Colonic mucosa (tissue), 4 donors: Measurements from ENCODE around the gene IRF2. TPM values are rescaled to one million over a fixed set of nuclear protein-coding genes. Genes with fewer than 3 reads are reported as not detected.
A peak's percentile ranks its signal among the peaks of the same experiment; 100 is the strongest.

ENCODE experiments used
- DNase-seq: peaks from one replicate; pipeline ENCODE4 v3.0.0-alpha.2; 2020
- H3K27ac ChIP-seq: fragments of 200-600 bp; one replicate; pipeline ENCODE4 v1.8.0; 2021
- H3K27me3 ChIP-seq: fragments of 200-600 bp; one replicate; pipeline ENCODE4 v1.8.0; 2021
- H3K36me3 ChIP-seq: fragments of 200-600 bp; one replicate; pipeline ENCODE4 v1.8.0; 2021
- H3K4me1 ChIP-seq: fragments of 200-600 bp; one replicate; pipeline ENCODE4 v1.8.0; 2021; ENCODE audit warnings: mild to moderate bottlenecking
- H3K4me3 ChIP-seq: fragments of 200-600 bp; one replicate; pipeline ENCODE4 v1.8.0; 2021
- H3K9ac ChIP-seq, 2 donors: one replicate each; pipeline ENCODE4 v1.7.0; 2013; ENCODE audit warnings: control low read depth in 2 of 2, low read depth in 2 of 2, low read length in 2 of 2
- H3K9me3 ChIP-seq: fragments of 200-600 bp; one replicate; pipeline ENCODE4 v1.8.0; 2021
- CTCF ChIP-seq: fragments of 200-600 bp; IDR thresholded peaks from one replicate; pipeline ENCODE4 v1.8.0; 2022; ENCODE audit warnings: antibody characterized with exemption, mild to moderate bottlenecking
- intact Hi-C: fragments of 100-400 bp; cut with DNase I; formaldehyde crosslinking; loops from one replicate; pipeline ENCODE4 v1.14.1; 2022
- total RNA-seq, 2 donors: library from RNA; stranded (reverse); fragmentation: NEBNext Ultra II Directional in 1 of 2; extraction: Animal tissue kit (Norgen Biotek cat#: 25700) in 1 of 2; gene quantifications; one replicate each; pipeline ENCODE4 v1.2.1, GENCODE V29; 2021
- donor health status: healthy.
- donor health status: DM: no; HTN: no; CAD: no.
- donor health status: DM: no; HTN: no; CAD: no.

The IRF2 gene
- total RNA-seq: 10 to 100 TPM; 36.2 to 61.9 TPM

- Histone ChIP-seq H3K27me3 (no peaks in the 10 kb centered on the region), H3K9me3 (no peaks in the 10 kb centered on the region), H3K36me3 (no peaks in the 10 kb centered on the region), H3K9ac (peak within 1 kb of the TSS; percentile 98), H3K4me3 (peak within 1 kb of the TSS; percentile 68), H3K27ac (peak within 1 kb of the TSS; percentile 97), H3K4me1 (no peaks in the 10 kb centered on the region)
- peak; percentile 97 for DNase-seq
- TF ChIP-seq CTCF: no peak
- intact Hi-C loops: loop anchor here (2.0 kb wide), 1 partner anchor 60 kb away; no protein-coding TSS in a partner anchor
These were observed at the start of gene IRF2 for GRCh38 chr4:184474263-184475095. TSS of gene IRF2 (minus strand) at chr4:184474550. CDS start at chr4:184429064, 45,486 bp downstream.

GRCh38 chr4:184515606-184516005 is 41.3 kb upstream of the IRF2 start:
- Histone ChIP-seq H3K4me1 (no peaks in the 10 kb centered on the region), H3K9me3 (no peaks in the 10 kb centered on the region), H3K9ac (no peak overlapping the region), H3K27ac (no peak overlapping the region), H3K4me3 (no peak overlapping the region), H3K27me3 (no peaks in the 10 kb centered on the region), H3K36me3 (no peaks in the 10 kb centered on the region)
- intact Hi-C loops: no loop called here
- DNase-seq: no peak
- no peak for TF ChIP-seq CTCF

DNA sequence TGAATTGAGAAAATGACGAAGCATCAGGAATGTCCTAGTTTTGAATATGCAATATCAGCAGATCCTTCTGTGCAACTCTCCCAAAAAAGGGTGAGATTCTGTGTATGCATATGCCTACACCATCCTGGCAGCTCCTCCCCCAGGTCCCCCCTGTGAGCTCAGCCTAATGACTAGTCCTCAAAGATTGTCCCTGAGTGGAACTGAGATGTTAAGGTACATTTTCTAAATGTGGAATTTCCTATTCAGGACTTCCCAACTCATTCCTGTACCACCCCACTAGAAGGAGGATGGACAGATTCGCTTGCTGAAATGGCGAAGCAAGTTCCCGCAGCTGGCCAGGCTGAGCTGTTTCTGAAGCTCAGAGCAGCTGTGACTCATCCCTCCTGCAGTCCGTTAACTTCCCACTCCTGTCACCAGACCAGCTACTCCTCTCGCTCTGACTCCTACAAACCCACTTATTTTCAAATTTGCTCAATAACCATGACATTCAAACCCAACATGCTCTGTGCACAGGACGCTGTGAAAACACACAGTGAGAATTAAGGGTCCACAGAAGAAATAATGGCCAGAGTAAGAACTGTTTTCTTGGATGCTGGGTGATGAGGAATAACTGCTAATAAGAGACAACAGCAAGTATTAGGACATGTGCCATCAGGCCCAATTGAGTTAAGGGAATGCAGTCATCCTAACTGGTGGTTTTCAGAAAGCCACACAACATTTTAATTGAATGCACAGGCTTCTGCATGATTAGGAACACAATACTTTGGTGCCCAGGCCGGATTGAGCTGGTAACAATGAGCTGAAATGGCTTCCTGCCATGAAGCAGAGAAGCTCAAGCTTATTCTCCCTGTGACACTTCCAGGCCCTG is 40.0 kb upstream of the IRF2 start:
- no peaks in the 10 kb centered on the region for H3K27me3 ChIP-seq
- H3K4me3 ChIP-seq: no peak overlapping the region
- intact Hi-C loops: no loop called here
- H3K4me1 ChIP-seq: no peaks in the 10 kb centered on the region
- peak overlapping the region; percentile 39 for H3K27ac ChIP-seq
- H3K9me3 ChIP-seq: no peaks in the 10 kb centered on the region
- H3K9ac ChIP-seq: no peak overlapping the region
- no peaks in the 10 kb centered on the region for H3K36me3 ChIP-seq
- peak; percentile 37 for DNase-seq
- TF ChIP-seq CTCF: no peak

DNA sequence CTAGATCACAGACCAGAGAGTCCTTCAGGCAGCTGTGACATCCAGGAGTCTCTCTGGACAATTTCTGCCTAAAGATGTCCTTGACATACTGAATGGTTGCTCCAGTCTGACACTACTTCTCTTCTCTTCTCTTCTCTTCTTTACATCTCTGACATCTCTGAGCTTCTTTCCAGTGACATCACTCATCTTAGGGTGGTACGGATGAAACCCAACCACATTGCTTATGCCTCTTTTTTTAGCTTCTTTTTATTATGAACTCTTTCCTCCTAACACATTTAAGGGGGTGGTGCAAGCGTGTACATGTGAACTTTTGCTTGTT is 39.4 kb upstream of the IRF2 start:
- no peaks in the 10 kb centered on the region for H3K27me3 ChIP-seq
- H3K4me3 ChIP-seq: no peak overlapping the region
- H3K36me3 ChIP-seq: no peaks in the 10 kb centered on the region
- no peak for TF ChIP-seq CTCF
- peak overlapping the region; percentile 39 for H3K27ac ChIP-seq
- no peak overlapping the region for H3K9ac ChIP-seq
- H3K9me3 ChIP-seq: no peaks in the 10 kb centered on the region
- DNase-seq: no peak
- intact Hi-C loops: no loop called here
- H3K4me1 ChIP-seq: no peaks in the 10 kb centered on the region

- intact Hi-C loops: no loop called here
- no peak for DNase-seq
These were observed 36.8 kb upstream of the IRF2 start for GRCh38 chr4:184511156-184511555.

More at GRCh38 chr4:184511156-184511555, 36.8 kb upstream of the IRF2 start:
- Histone ChIP-seq H3K9me3 (no peaks in the 10 kb centered on the region), H3K36me3 (no peaks in the 10 kb centered on the region), H3K27me3 (no peaks in the 10 kb centered on the region), H3K9ac (no peak overlapping the region), H3K27ac (no peak overlapping the region), H3K4me1 (no peaks in the 10 kb centered on the region), H3K4me3 (no peak overlapping the region)
- TF ChIP-seq CTCF: no peak
